Measurements from ENCODE around the gene LRRC58. TPM values are rescaled to one million over a fixed set of nuclear protein-coding genes. Genes with fewer than 3 reads are reported as not detected.

The LRRC58 gene
- total and polyA plus RNA-seq, 2 of the 13 experiments (the other 11 are each of a cell fraction or from before 2014, with no cell fraction given) = 9.7 to 17.3 TPM

GRCh38 chr3:120274739-120275167 lies 74.4 kb downstream of the LRRC58 start (continued):
- TF ChIP-seq POGZ (CRISPR knock-in tag; IDR thresholded peaks at IDR 0.05) = no peak
- no peak for TF ChIP-seq ZNF343 (CRISPR knock-in tag; IDR thresholded peaks at IDR 0.05)
- peak; percentile 81; the same call in 1 of the 2 replicates for TF ChIP-seq ZNF331 (CRISPR knock-in tag; IDR thresholded peaks at IDR 0.05)
- no peak for TF ChIP-seq ZSCAN25 (CRISPR knock-in tag; IDR thresholded peaks at IDR 0.05)
- no peak for TF ChIP-seq NCOA1 (CRISPR knock-in tag; IDR thresholded peaks at IDR 0.05)
- no peak for TF ChIP-seq DNMT3B (CRISPR knock-in tag; conservative IDR thresholded peaks at IDR 0.05)
- TF ChIP-seq ZNF24 (IDR thresholded peaks at IDR 0.05) = no peak
- no peak for TF ChIP-seq SP1 (IDR thresholded peaks at IDR 0.05)
- TF ChIP-seq SP1 (CRISPR knock-in tag; IDR thresholded peaks at IDR 0.05) = no peak
- TF ChIP-seq CENPX (CRISPR knock-in tag; IDR thresholded peaks at IDR 0.05) = no peak
- no peak for TF ChIP-seq ZBTB42 (CRISPR knock-in tag; IDR thresholded peaks at IDR 0.05)
- 0 out of 2 replicates have a peak, but pooled peaks have one; percentile 29 for TF ChIP-seq KDM5B (CRISPR knock-in tag; IDR thresholded peaks at IDR 0.05; ENCODE audit: borderline replicate concordance)
- TF ChIP-seq, protein P1, sequence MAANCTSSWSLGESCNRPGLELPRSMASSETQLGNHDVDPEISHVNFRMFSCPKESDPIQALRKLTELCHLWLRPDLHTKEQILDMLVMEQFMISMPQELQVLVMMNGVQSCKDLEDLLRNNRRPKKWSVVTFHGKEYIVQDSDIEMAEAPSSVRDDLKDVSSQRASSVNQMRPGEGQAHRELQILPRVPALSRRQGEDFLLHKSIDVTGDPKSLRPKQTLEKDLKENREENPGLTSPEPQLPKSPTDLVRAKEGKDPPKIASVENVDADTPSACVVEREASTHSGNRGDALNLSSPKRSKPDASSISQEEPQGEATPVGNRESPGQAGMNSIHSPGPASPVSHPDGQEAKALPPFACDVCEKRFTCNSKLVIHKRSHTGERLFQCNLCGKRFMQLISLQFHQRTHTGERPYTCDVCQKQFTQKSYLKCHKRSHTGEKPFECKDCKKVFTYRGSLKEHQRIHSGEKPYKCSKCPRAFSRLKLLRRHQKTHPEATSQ (CRISPR knock-in tag; IDR thresholded peaks at IDR 0.05; ENCODE audit: borderline replicate concordance) = 0 out of 2 replicates have a peak, but pooled peaks have one; percentile 32
- no peak for TF ChIP-seq U2AF2 (IDR thresholded peaks at IDR 0.05; ENCODE audit: low read depth, low read length)
- TF ChIP-seq, protein P2, sequence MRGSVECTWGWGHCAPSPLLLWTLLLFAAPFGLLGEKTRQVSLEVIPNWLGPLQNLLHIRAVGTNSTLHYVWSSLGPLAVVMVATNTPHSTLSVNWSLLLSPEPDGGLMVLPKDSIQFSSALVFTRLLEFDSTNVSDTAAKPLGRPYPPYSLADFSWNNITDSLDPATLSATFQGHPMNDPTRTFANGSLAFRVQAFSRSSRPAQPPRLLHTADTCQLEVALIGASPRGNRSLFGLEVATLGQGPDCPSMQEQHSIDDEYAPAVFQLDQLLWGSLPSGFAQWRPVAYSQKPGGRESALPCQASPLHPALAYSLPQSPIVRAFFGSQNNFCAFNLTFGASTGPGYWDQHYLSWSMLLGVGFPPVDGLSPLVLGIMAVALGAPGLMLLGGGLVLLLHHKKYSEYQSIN (CRISPR knock-in tag; IDR thresholded peaks at IDR 0.05; ENCODE audit: borderline replicate concordance) = no peak
- TF ChIP-seq, protein P3, sequence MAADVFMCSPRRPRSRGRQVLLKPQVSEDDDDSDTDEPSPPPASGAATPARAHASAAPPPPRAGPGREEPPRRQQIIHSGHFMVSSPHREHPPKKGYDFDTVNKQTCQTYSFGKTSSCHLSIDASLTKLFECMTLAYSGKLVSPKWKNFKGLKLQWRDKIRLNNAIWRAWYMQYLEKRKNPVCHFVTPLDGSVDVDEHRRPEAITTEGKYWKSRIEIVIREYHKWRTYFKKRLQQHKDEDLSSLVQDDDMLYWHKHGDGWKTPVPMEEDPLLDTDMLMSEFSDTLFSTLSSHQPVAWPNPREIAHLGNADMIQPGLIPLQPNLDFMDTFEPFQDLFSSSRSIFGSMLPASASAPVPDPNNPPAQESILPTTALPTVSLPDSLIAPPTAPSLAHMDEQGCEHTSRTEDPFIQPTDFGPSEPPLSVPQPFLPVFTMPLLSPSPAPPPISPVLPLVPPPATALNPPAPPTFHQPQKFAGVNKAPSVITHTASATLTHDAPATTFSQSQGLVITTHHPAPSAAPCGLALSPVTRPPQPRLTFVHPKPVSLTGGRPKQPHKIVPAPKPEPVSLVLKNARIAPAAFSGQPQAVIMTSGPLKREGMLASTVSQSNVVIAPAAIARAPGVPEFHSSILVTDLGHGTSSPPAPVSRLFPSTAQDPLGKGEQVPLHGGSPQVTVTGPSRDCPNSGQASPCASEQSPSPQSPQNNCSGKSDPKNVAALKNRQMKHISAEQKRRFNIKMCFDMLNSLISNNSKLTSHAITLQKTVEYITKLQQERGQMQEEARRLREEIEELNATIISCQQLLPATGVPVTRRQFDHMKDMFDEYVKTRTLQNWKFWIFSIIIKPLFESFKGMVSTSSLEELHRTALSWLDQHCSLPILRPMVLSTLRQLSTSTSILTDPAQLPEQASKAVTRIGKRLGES (CRISPR knock-in tag; IDR thresholded peaks at IDR 0.05; ENCODE audit: borderline replicate concordance) = no peak; the same call in 1 of the 2 replicates
- TF ChIP-seq ZNF670 (CRISPR knock-in tag; IDR thresholded peaks at IDR 0.05; ENCODE audit: borderline replicate concordance) = no peak
- no peak for TF ChIP-seq KLF13 (CRISPR knock-in tag; IDR thresholded peaks at IDR 0.05)
- TF ChIP-seq YEATS4 (CRISPR knock-in tag; IDR thresholded peaks at IDR 0.05; ENCODE audit: borderline replicate concordance) = peak; percentile 54; the same call in 1 of the 2 replicates
- no peak for TF ChIP-seq ZFYVE20 (CRISPR knock-in tag; IDR thresholded peaks at IDR 0.05; ENCODE audit: borderline replicate concordance, low read depth)
- no peak for TF ChIP-seq DMTF1 (CRISPR knock-in tag; IDR thresholded peaks at IDR 0.05)
- TF ChIP-seq TGIF2 (CRISPR knock-in tag; IDR thresholded peaks at IDR 0.05) = peak; percentile 78; the same call in 1 of the 2 replicates
- peak; percentile 99 for TF ChIP-seq ZBTB26 (CRISPR knock-in tag; IDR thresholded peaks at IDR 0.05; ENCODE audit: borderline replicate concordance)

Data from HepG2 (cell line).